HG02763 (cell line): ENCODE measurements around the gene ZNF316.
"Not testable (repeated sequence)": the region's sequence is repeated elsewhere in the genome, so short reads cannot be mapped to it uniquely, and the experiment has no call there.

ENCODE experiments used
- ATAC-seq: cut with Tn5 transposase; IDR thresholded peaks from one replicate; pipeline ENCODE4 v1.9.1; 2021; ENCODE audit warnings: mild to moderate bottlenecking, moderate library complexity; ENCODE audit not compliant: unreplicated experiment

ZNF316 gene

GRCh38 chr7:6621195-6622133 is 15.7 kb upstream of the ZNF316 start:
- no peak for ATAC-seq

- no peak for ATAC-seq
Measured at GRCh38 chr7:6622134-6622710, 14.9 kb upstream of the ZNF316 start.

GRCh38 chr7:6623589-6624245 is 13.4 kb upstream of the ZNF316 start:
- no peak for ATAC-seq

GRCh38 chr7:6624246-6624611 is 12.9 kb upstream of the ZNF316 start:
- ATAC-seq: no peak

- no peak for ATAC-seq
Measured at GRCh38 chr7:6628045-6628444, 9.1 kb upstream of the ZNF316 start.

- no peak for ATAC-seq
Measured at GRCh38 chr7:6630007-6630849, 6.9 kb upstream of the ZNF316 start.

- no peak for ATAC-seq
Measured at GRCh38 chr7:6631605-6632004, 5.5 kb upstream of the ZNF316 start.

- ATAC-seq: no peak
Measured at GRCh38 chr7:6634021-6634420, 3.1 kb upstream of the ZNF316 start.

- not testable (repeated sequence) for ATAC-seq
Measured at GRCh38 chr7:6634971-6635370, 2.1 kb upstream of the ZNF316 start.

GRCh38 chr7:6637544-6638229 is 569 bp downstream of the ZNF316 start:
- peak; percentile 75 for ATAC-seq

- no peak for ATAC-seq
Measured at GRCh38 chr7:6639032-6639431, 1.9 kb downstream of the ZNF316 start.

GRCh38 chr7:6639627-6640026 is 2.5 kb downstream of the ZNF316 start:
- ATAC-seq: no peak

- no peak for ATAC-seq
Measured at GRCh38 chr7:6640246-6640721, 3.2 kb downstream of the ZNF316 start.

GRCh38 chr7:6641305-6642035 is 4.4 kb downstream of the ZNF316 start:
- ATAC-seq: no peak

GRCh38 chr7:6642239-6642839 is 5.2 kb downstream of the ZNF316 start:
- ATAC-seq: no peak

- ATAC-seq: no peak
Measured at GRCh38 chr7:6642861-6643640, 5.9 kb downstream of the ZNF316 start.

GRCh38 chr7:6643915-6644625 is 7.0 kb downstream of the ZNF316 start:
- no peak for ATAC-seq

- ATAC-seq: no peak
Measured at GRCh38 chr7:6644728-6645127, 7.6 kb downstream of the ZNF316 start.
